Pancreas (tissue), 10 donors: ENCODE measurements around the gene ALG2. TPM values are rescaled to one million over a fixed set of nuclear protein-coding genes. Genes with fewer than 3 reads are reported as not detected.

Experiments used
- ATAC-seq, 4 donors: fragments of 200-7000 bp; cut with Tn5 transposase; one replicate each; pipeline versions ENCODE4 v1.8.0 to v1.9.1; 2020; ENCODE audit warnings: mild to moderate bottlenecking in 4 of 4, moderate library complexity in 4 of 4
- DNase-seq, 6 donors: peaks; one replicate each; pipeline ENCODE4 v3.0.0-alpha.2; 2020
- FAIRE-seq: peaks from 2 replicates; lab custom pipeline; 2012; peaks lifted over from hg19 to GRCh38; lab: Jason Lieb, UNC
- H3K27ac ChIP-seq, 4 donors: fragments of 200-600 bp; sonication (generic); 1 replicate in 3 of 4; 2 replicates in 1 of 4; pipeline versions ENCODE4 v1.5.0 to v1.8.0; 2020
- H3K27me3 ChIP-seq, 4 donors: fragments of 200-600 bp; one replicate each; pipeline ENCODE4 v1.8.0; 2021
- H3K36me3 ChIP-seq, 3 donors: fragments of 200-600 bp; sonication (generic) in 1 of 3; one replicate each; pipeline versions ENCODE4 v1.5.0 to v1.8.0; 2020 to 2021
- H3K4me1 ChIP-seq, 3 donors: fragments of 200-600 bp; one replicate each; pipeline ENCODE4 v1.8.0; 2021
- H3K4me3 ChIP-seq, 4 donors: fragments of 200-600 bp; sonication (generic) in 2 of 4; one replicate each; pipeline versions ENCODE4 v1.5.0 to v1.8.0; 2020 to 2021
- H3K9me3 ChIP-seq, 4 donors: fragments of 200-600 bp; one replicate each; pipeline ENCODE4 v1.8.0; 2021
- CTCF ChIP-seq, 4 donors: fragments of 200-600 bp; sonication (generic) in 3 of 4; IDR thresholded peaks; one replicate each; pipeline versions ENCODE4 v1.5.0 to v1.8.0; 2021; ENCODE audit warnings: antibody characterized with exemption in 4 of 4
- WGBS, 2 donors: extraction: QIAGEN DNeasy Blood & Tissue Kit; methylation state at CpG; one replicate each; pipeline ENCODE4 v1.1.7; 2013; 5-methylcytosine and 5-hydroxymethylcytosine counted together
- intact Hi-C, 3 donors: fragments of 100-400 bp; cut with DNase I; formaldehyde crosslinking; loops; one replicate each; pipeline versions ENCODE4 v1.11.1 to v1.14.2; 2022
- polyA plus RNA-seq, 2 donors: library from polyadenylated mRNA; stranded (reverse); fragments of 200-250 nt; gene quantifications; one replicate each; pipeline ENCODE4 v1.2.3, GENCODE V29; 2013
- total RNA-seq, 6 donors: library from RNA; stranded (reverse); fragmentation: NEBNext Ultra II Directional in 4 of 6; extraction: Animal tissue kit (Norgen Biotek cat#: 25700) in 4 of 6; gene quantifications; one replicate each; pipeline versions ENCODE4 v1.2.1 to v1.2.4, GENCODE V29; 2021 to 2023
- donor health status: healthy with polysubstance abuse.
- donor health status: DM: no; HTN: no; CAD: no; lungs with moderate emphysema.
- donor health status: DM: no; HTN: no; CAD: no.
- donor health status: control.
- donor health status: control.
- donor health status: Bipolar disorder and iron deficiency.
- donor health status: DM: yes; HTN: yes; CAD: no.
- donor health status: DM: no; HTN: no; CAD: no.
- donor health status: DM: no; HTN: no; CAD: no.
- donor health status: DM: yes; HTN: yes; CAD: no.

ALG2 gene
- total and polyA plus RNA-seq, 8 donors: 17.9 to 35.6 (median 28.0) TPM

- H3K27ac ChIP-seq: peak overlapping the region in 2 of 4 donors; percentile 14 to 41
- DNase-seq: no peak
- H3K9me3 ChIP-seq: no peaks in the 10 kb centered on the region
- intact Hi-C loops: no loop called here
- peak in 2 of 4 donors; percentile 41 to 46 for ATAC-seq
- FAIRE-seq: no peak
- 54 to 61% methylated on average over 4 of the region's 4 CpGs for WGBS, 2 donors
- H3K27me3 ChIP-seq: no peaks in the 10 kb centered on the region
- TF ChIP-seq CTCF (IDR thresholded peaks at IDR 0.05): no peak
- no peak overlapping the region for H3K4me3 ChIP-seq
- H3K36me3 ChIP-seq: no peaks in the 10 kb centered on the region
- no peaks in the 10 kb centered on the region for H3K4me1 ChIP-seq
Observed at GRCh38 chr9:99176527-99177013, 45.2 kb downstream of the ALG2 start.

GRCh38 chr9:99173570-99174504 lies 47.9 kb downstream of the ALG2 start:
- ATAC-seq: peak in 3 of 4 donors; percentile 26 to 79 (median 72)
- FAIRE-seq: no peak

GRCh38 chr9:99172124-99173091 lies 49.3 kb downstream of the ALG2 start:
- Histone ChIP-seq H3K36me3 (no peaks in the 10 kb centered on the region), H3K27ac (no peak overlapping the region), H3K4me1 (no peaks in the 10 kb centered on the region), H3K4me3 (no peak overlapping the region), H3K27me3 (no peaks in the 10 kb centered on the region), H3K9me3 (no peaks in the 10 kb centered on the region)
- no peak for TF ChIP-seq CTCF (IDR thresholded peaks at IDR 0.05)
- intact Hi-C loops: no loop called here
- 58 to 61% methylated on average over 10 of the region's 10 CpGs for WGBS, 2 donors
- DNase-seq (no peak), FAIRE-seq (no peak), ATAC-seq (peak in 1 of 4 donors; percentile 38)

More at GRCh38 chr9:99173570-99174504, 47.9 kb downstream of the ALG2 start:
- intact Hi-C loops: no loop called here
- Histone ChIP-seq H3K4me1 (no peaks in the 10 kb centered on the region), H3K9me3 (no peaks in the 10 kb centered on the region), H3K4me3 (no peak overlapping the region), H3K36me3 (no peaks in the 10 kb centered on the region), H3K27me3 (no peaks in the 10 kb centered on the region), H3K27ac (peak overlapping the region in 2 of 4 donors; percentile 7 to 19)
- TF ChIP-seq CTCF (IDR thresholded peaks at IDR 0.05): no peak
- DNase-seq: no peak
- 63 to 67% methylated on average over 10 of the region's 10 CpGs for WGBS, 2 donors

- no peak overlapping the region for H3K27ac ChIP-seq
- no peaks in the 10 kb centered on the region for H3K27me3 ChIP-seq
- TF ChIP-seq CTCF (IDR thresholded peaks at IDR 0.05): no peak
- WGBS, 2 donors: 85 to 87% methylated on average over 15 of the region's 15 CpGs
- H3K4me1 ChIP-seq: no peaks in the 10 kb centered on the region
- no peak overlapping the region for H3K4me3 ChIP-seq
- no peaks in the 10 kb centered on the region for H3K9me3 ChIP-seq
- DNase-seq: no peak
- no peaks in the 10 kb centered on the region for H3K36me3 ChIP-seq
- intact Hi-C loops: no loop called here
- no peak for FAIRE-seq
- ATAC-seq: no peak
Observed at GRCh38 chr9:99171225-99172123, 50.3 kb downstream of the ALG2 start.
